Activated naive CD4-positive, alpha-beta T cell treated with anti-CD3 and anti-CD28 coated beads, Interleukin-2, amount 50 U/mL, for 72 hours (primary cell): ENCODE data around the gene PCDHGA5. TPM values are rescaled to one million over a fixed set of nuclear protein-coding genes. Genes with fewer than 3 reads are reported as not detected.
A peak's percentile ranks its signal among the peaks of the same experiment; 100 is the strongest.
"Not testable (repeated sequence)": the region's sequence is repeated elsewhere in the genome, so short reads cannot be mapped to it uniquely, and the experiment has no call there.

Experiments
- ATAC-seq, 2 donors: fragments of 150-1000 bp; cut with Tn5 transposase; 2 replicates each; pipeline ENCODE4 v1.10.0; 2021; ENCODE audit warnings: mild to moderate bottlenecking in 2 of 2, moderate library complexity in 2 of 2
- DNase-seq, 2 donors: peaks; one replicate each; pipeline ENCODE4 v3.0.0; 2021 to 2022; ENCODE audit warnings: low spot score in 2 of 2
- H3K27ac Mint-ChIP-seq, 2 donors: one replicate each; pipeline ENCODE4 v1.8.0; 2022; ENCODE audit warnings: mild to moderate bottlenecking in 2 of 2, mixed read lengths in 2 of 2
- H3K36me3 Mint-ChIP-seq, 2 donors: one replicate each; pipeline ENCODE4 v1.8.0; 2022; ENCODE audit warnings: mixed read lengths in 2 of 2
- H3K9me3 Mint-ChIP-seq, 2 donors: one replicate each; pipeline ENCODE4 v1.8.0; 2022; ENCODE audit warnings: mixed read lengths in 2 of 2
- total RNA-seq, 2 donors: library from RNA; stranded (reverse); gene quantifications; one replicate each; pipeline ENCODE4 v1.2.3, GENCODE V29; 2022

PCDHGA5 gene
- total RNA-seq, 2 donors from 2014 or later, result 0.09 TPM; not detected in 1

- peak within 1 kb of the TSS in 1 of 2 donors; percentile 36 for H3K27ac Mint-ChIP-seq
- DNase-seq, result no peak
- peaks cover 25 to 40% of the 10 kb centered on the region in 2 donors for H3K9me3 Mint-ChIP-seq
- peak; percentile 37 to 69 for ATAC-seq
- H3K36me3 Mint-ChIP-seq, result peaks cover 49 to 55% of the 10 kb centered on the region in 2 donors
Measured at GRCh38 chr5:141369994-141370848, 6.3 kb downstream of the PCDHGA5 start, which contains the start of gene PCDHGB3. PCDHGB3 (plus strand) TSS chr5:141370242; CDS start chr5:141370395, 153 bp downstream.

DNA sequence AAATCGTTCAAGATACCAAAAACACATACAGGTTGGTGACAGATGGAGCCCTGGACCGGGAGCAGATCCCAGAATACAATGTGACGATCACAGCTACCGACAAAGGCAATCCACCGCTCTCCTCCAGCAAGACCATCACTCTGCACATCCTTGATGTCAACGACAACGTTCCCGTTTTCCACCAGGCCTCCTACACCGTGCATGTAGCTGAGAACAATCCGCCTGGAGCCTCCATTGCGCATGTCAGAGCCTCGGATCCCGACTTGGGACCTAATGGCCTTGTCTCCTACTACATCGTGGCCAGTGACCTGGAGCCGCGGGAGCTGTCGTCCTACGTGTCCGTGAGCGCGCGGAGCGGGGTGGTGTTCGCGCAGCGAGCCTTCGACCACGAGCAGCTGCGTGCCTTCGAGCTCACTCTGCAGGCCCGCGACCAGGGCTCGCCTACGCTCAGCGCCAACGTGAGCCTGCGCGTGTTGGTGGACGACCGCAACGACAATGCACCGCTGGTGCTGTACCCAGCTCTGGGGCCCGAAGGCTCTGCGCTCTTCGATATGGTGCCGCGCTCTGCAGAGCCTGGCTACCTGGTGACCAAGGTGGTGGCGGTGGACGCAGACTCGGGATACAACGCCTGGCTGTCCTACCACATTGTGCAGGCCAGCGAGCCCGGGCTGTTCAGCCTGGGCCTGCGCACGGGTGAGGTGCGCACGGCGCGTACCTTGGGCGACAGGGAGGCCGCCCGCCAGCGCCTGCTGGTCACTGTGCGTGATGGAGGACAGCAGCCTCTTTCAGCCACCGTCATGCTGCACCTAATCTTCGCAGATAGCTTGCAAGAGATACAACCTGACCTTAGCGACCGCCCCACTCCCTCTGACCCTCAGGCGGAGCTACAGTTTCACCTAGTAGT lies 7.9 kb downstream of the PCDHGA5 start:
- H3K27ac Mint-ChIP-seq, result no peak overlapping the region
- no peak for ATAC-seq
- peaks cover 18 to 33% of the 10 kb centered on the region in 2 donors for H3K9me3 Mint-ChIP-seq
- DNase-seq, result no peak
- peaks cover 52 to 53% of the 10 kb centered on the region in 2 donors for H3K36me3 Mint-ChIP-seq

DNA sequence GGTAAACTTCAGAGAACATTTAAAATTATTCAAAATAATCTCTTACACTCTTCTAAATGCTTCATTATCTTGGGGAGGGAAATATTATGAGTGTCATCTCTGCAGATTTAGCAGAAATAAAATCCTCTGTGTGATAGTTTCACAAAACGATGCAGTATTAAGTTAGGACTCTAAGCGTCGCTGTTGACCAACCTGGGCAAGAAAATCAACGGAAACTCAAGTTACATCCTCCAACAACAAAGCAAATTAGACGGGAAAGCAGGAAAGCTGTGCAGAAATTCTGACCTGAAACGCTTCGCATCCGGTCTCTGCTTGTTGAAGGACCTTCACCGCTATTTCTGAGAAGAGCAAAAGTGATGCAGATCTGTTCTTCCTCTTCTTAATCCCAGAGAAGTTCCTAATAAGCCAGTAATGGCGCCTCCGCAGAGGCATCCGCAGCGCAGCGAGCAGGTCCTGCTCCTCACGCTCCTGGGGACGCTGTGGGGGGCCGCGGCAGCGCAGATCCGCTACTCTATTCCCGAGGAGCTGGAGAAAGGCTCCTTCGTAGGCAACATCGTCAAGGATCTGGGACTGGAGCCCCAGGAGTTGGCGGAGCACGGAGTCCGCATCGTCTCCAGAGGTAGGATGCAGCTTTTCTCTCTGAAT lies 9.8 kb downstream of the PCDHGA5 start, which contains the start of gene PCDHGA6:
Gene PCDHGA6, plus strand, starts transcription at position 219 of the 645 bp plus-strand sequence. Its CDS starts 193 bp downstream, at position 412.
- no peak for DNase-seq
- peaks cover 18 to 33% of the 10 kb centered on the region in 2 donors for H3K9me3 Mint-ChIP-seq
- ATAC-seq, result no peak
- H3K36me3 Mint-ChIP-seq, result peaks cover 52 to 53% of the 10 kb centered on the region in 2 donors
- H3K27ac Mint-ChIP-seq, result no peak within 1 kb of the TSS

GRCh38 chr5:141374627-141375026 lies 10.7 kb downstream of the PCDHGA5 start:
- no peak for DNase-seq
- Mint-ChIP-seq H3K9me3 (peaks cover 18 to 33% of the 10 kb centered on the region in 2 donors), H3K27ac (no peak overlapping the region), H3K36me3 (peaks cover 52 to 53% of the 10 kb centered on the region in 2 donors)
- no peak for ATAC-seq

DNA sequence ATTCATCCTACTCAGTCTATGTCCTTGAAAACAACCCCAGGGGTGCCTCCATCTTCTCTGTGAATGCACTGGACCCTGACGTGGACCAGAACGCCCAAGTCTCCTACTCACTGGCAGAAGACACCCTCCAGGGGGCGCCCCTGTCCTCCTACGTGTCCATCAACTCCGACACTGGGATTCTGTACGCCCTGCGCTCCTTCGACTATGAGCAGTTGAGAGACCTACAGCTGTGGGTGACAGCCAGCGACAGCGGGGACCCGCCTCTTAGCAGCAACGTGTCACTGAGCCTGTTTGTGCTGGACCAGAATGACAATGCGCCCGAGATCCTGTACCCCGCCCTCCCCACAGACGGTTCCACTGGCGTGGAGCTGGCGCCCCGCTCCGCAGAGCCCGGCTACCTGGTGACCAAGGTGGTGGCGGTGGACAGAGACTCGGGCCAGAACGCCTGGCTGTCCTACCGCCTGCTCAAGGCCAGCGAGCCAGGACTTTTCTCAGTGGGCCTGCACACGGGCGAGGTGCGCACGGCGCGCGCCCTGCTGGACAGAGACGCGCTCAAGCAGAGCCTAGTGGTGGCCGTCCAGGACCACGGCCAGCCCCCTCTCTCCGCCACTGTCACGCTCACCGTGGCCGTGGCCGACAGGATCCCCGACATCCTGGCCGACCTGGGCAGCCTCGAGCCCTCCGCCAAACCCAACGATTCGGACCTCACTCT lies 11.6 kb downstream of the PCDHGA5 start:
- not testable (repeated sequence) for DNase-seq, H3K27ac Mint-ChIP-seq, ATAC-seq
- Mint-ChIP-seq H3K9me3 (peaks cover 18 to 32% of the 10 kb centered on the region in 2 donors), H3K36me3 (peaks cover 46 to 51% of the 10 kb centered on the region in 2 donors)

DNA sequence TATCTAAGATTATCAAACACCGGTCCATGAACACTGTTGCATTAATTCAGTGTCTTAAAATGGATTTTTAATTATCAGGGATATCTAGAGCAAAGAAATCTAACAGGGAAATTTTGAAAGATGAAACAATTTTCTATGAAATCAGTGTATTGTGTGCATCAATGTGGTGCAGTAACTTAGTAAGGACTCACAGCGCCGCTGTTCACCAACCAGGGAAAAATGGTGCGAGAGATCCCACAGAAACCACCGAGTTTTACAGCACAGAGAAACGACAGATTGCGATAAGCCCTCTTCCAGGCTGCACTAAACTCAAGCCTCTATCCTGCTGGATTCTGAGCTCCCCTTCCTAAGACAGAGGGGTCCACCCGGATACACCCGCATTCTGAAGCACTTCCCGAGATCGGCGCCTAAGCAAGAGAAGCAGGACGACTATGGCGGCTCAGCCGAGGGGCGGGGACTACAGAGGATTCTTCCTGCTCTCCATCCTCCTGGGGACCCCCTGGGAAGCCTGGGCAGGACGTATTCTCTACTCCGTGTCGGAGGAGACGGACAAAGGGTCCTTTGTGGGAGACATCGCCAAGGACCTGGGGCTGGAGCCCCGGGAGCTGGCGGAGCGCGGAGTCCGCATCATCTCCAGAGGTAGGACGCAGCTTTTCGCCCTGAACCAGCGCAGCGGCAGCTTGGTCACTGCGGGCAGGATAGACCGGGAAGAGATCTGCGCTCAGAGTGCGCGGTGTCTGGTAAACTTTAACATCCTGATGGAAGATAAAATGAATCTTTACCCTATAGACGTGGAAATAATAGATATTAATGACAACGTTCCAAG lies 18.7 kb downstream of the PCDHGA5 start, which contains the start of gene PCDHGA7:
Gene PCDHGA7, plus strand, starts transcription at position 274 of the 826 bp plus-strand sequence. Its CDS starts 158 bp downstream, at position 432.
- peaks cover 30 to 31% of the 10 kb centered on the region in 2 donors for H3K36me3 Mint-ChIP-seq
- no peak for DNase-seq
- ATAC-seq, result no peak
- H3K9me3 Mint-ChIP-seq, result peaks cover 4% of the 10 kb centered on the region in 2 donors
- peak within 1 kb of the TSS in 1 of 2 donors; percentile 44 for H3K27ac Mint-ChIP-seq

DNA sequence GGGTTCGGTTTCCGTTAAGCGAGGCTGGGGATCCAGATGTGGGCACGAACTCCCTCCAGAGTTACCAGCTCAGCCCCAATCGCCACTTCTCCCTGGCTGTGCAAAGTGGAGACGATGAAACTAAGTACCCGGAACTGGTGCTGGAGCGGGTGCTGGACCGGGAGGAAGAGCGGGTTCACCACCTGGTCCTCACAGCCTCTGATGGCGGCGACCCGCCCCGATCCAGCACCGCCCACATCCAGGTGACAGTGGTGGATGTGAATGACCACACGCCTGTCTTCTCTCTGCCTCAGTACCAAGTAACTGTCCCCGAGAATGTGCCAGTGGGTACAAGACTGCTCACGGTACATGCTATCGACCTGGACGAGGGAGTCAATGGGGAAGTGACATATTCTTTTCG lies 19.4 kb downstream of the PCDHGA5 start:
- H3K27ac Mint-ChIP-seq, result no peak overlapping the region
- ATAC-seq, result no peak
- H3K36me3 Mint-ChIP-seq, result peaks cover 33% of the 10 kb centered on the region in 2 donors
- peaks cover 4 to 6% of the 10 kb centered on the region in 2 donors for H3K9me3 Mint-ChIP-seq
- no peak for DNase-seq

DNA sequence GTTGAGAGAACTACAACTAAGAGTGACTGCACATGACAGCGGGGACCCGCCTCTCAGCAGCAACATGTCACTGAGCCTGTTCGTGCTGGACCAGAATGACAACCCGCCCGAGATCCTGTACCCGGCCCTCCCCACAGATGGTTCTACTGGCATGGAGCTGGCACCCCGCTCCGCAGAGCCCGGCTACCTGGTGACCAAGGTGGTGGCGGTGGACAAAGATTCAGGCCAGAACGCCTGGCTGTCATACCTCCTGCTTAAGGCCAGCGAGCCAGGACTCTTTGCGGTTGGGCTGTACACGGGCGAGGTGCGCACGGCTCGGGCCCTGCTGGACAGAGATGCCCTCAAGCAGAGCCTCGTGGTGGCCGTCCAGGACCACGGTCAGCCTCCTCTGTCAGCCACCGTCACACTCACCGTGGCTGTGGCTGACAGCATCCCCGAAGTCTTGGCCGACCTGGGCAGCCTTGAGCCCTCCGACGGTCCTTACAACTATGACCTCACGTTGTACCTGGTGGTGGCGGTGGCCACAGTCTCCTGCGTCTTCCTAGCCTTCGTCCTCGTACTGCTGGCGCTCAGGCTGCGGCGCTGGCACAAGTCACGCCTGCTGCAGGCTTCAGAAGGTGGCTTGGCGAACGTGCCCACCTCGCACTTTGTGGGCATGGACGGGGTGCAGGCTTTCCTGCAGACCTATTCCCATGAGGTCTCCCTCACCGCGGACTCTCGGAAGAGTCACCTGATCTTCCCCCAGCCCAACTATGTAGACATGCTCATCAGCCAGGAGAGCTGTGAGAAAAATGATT lies 20.7 kb downstream of the PCDHGA5 start:
- DNase-seq, result no peak
- Mint-ChIP-seq H3K27ac (no peak overlapping the region), H3K36me3 (peaks cover 44 to 46% of the 10 kb centered on the region in 2 donors), H3K9me3 (peaks cover 12 to 14% of the 10 kb centered on the region in 2 donors)
- ATAC-seq, result no peak

GRCh38 chr5:141387557-141388311 lies 23.8 kb downstream of the PCDHGA5 start, which contains the start of gene PCDHGB4:
PCDHGB4 (plus strand) TSS chr5:141387698; CDS start chr5:141387885, 187 bp downstream.
- H3K36me3 Mint-ChIP-seq, result peaks cover 51 to 53% of the 10 kb centered on the region in 2 donors
- peaks cover 19 to 25% of the 10 kb centered on the region in 2 donors for H3K9me3 Mint-ChIP-seq
- not testable (repeated sequence) for DNase-seq, H3K27ac Mint-ChIP-seq
- ATAC-seq, result peak; percentile 68 to 75

DNA sequence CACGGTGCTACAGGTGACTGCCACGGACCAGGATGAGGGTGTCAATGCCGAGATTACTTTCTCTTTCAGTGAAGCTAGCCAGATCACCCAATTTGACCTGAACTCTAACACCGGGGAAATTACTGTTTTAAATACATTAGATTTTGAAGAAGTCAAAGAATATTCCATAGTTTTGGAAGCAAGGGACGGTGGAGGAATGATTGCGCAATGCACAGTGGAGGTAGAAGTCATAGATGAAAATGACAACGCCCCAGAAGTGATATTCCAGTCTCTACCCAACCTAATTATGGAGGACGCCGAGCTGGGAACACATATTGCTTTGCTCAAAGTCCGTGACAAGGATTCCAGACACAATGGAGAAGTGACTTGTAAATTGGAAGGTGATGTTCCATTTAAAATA lies 24.7 kb downstream of the PCDHGA5 start:
- DNase-seq, result no peak
- Mint-ChIP-seq H3K36me3 (peaks cover 49 to 53% of the 10 kb centered on the region in 2 donors), H3K9me3 (peaks cover 15 to 23% of the 10 kb centered on the region in 2 donors), H3K27ac (no peak overlapping the region)
- no peak for ATAC-seq

GRCh38 chr5:141389153-141390042 lies 25.4 kb downstream of the PCDHGA5 start:
- no peak for DNase-seq
- peak overlapping the region in 1 of 2 donors; percentile 44 for H3K27ac Mint-ChIP-seq
- peaks cover 50 to 56% of the 10 kb centered on the region in 2 donors for H3K36me3 Mint-ChIP-seq
- H3K9me3 Mint-ChIP-seq, result peaks cover 21 to 27% of the 10 kb centered on the region in 2 donors
- no peak for ATAC-seq

DNA sequence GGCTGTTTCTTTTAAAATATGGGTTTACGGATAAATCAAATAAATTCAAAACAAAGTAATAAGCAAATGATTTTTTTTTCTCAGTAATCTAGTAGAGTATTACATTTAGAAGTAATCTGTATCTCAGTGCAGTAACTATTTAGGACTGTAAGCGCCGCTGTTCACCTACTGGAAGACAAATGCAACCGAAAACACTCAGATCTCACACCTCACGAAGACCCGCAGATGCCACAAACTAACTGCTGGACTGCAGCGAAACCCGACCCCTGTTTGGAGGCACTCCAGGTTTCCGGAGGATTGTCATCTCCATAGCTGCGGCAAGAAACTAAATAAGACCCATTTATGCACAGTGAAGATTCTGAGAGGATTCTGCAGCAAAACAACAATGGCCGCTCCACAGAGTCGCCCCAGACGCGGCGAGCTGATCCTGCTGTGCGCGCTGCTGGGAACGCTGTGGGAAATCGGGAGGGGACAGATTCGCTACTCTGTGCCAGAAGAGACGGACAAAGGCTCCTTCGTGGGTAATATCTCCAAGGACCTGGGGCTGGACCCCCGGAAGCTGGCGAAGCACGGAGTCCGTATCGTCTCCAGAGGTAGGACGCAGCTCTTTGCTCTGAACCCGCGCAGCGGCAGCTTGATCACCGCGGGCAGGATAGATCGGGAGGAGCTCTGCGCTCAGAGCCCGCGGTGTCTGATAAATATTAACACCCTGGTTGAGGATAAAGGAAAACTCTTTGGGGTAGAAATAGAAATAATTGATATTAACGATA lies 28.7 kb downstream of the PCDHGA5 start, which contains the start of gene PCDHGA8:
Gene PCDHGA8, plus strand, starts transcription at position 205 of the 770 bp plus-strand sequence. Its CDS starts 181 bp downstream, at position 386.
- Mint-ChIP-seq H3K27ac (no peak within 1 kb of the TSS), H3K36me3 (peaks cover 46 to 51% of the 10 kb centered on the region in 2 donors), H3K9me3 (peaks cover 21 to 27% of the 10 kb centered on the region in 2 donors)
- ATAC-seq (no peak), DNase-seq (no peak)
